Melanocyte of skin (primary cell): ENCODE data around the gene NDUFAF3. TPM values are rescaled to one million over a fixed set of nuclear protein-coding genes. Genes with fewer than 3 reads are reported as not detected.

ENCODE experiments used
- small RNA-seq, 2 donors: library from RNA; depleted of rRNA; stranded (forward); fragments of <200 nt; gene quantifications; one replicate each; pipeline ENCODE3, GENCODE V24; 2012
- total RNA-seq, 2 donors: library from RNA; depleted of rRNA; stranded (reverse); fragments of >200 nt; gene quantifications; 2 replicates each; pipeline ENCODE4 v1.2.3, GENCODE V29; 2012

NDUFAF3 gene, protein sequence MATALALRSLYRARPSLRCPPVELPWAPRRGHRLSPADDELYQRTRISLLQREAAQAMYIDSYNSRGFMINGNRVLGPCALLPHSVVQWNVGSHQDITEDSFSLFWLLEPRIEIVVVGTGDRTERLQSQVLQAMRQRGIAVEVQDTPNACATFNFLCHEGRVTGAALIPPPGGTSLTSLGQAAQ
- total RNA-seq, result 10 to 100 TPM; 60.2 to 62.9 TPM

DNA sequence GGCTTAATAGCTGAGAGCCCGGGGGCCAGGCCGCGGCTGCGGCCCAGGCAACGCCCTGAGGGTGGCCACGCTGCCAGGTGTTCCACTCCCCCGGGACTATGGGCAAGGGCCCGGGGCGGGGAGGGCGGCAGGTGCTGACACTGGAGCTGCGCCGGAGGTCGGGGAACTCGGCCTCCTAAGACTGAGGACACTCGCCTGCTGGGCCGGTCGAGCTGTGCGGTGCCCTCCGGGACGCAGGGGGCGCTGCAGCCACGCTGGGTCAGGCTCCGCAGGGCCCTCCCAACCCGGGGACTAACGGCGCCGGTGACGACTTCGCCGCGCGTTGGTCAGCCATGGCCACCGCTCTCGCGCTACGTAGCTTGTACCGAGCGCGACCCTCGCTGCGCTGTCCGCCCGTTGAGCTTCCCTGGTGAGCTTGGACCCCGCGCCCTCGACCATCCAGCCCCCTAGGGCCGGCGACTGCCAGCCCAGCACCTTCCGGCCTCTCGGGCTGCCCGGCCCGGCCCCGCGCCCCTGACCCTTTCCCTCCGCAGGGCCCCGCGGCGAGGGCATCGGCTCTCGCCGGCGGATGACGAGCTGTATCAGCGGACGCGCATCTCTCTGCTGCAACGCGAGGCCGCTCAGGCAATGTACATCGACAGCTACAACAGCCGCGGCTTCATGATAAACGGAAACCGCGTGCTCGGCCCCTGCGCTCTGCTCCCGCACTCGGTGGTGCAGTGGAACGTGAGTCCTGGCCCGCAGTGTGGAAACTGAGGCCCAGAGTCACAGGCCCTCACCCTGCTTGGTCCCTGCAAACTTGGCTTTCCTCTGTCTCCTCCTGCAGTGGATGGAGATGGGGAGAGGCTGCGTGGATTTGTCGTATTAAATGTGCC, at the start of gene NDUFAF3:
TSS of gene NDUFAF3 (plus strand) at position 309 of the 875 bp plus-strand sequence. CDS start at position 333, 24 bp downstream.

DNA sequence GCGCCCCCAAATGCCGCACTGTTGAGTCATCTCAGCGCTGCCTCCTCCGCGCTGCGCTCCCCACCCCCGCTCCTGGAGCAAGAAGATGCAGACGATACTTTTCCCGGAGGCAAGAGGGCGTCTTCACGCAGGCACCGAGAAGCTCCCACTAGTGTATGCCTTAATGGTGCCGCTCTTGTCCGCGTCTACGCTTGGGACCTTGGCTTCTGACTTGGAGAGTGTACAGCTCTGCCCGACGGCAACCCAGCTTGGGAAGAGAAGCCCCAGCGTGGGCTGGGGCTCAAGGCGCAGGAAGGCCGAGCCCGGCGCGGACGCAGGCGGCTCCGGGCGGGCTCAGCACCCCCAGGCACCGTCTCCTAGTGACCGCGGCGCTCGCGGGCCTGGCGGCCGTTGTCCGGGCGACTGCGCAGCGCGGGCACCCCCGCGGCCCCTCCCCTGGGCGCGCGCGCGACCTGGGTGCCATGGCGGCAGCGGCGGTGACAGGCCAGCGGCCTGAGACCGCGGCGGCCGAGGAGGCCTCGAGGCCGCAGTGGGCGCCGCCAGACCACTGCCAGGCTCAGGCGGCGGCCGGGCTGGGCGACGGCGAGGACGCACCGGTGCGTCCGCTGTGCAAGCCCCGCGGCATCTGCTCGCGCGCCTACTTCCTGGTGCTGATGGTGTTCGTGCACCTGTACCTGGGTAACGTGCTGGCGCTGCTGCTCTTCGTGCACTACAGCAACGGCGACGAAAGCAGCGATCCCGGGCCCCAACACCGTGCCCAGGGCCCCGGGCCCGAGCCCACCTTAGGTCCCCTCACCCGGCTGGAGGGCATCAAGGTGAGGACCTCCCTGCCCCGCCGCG, 31.9 kb upstream of the NDUFAF3 start, which contains the start of gene P4HTM:
TSS of gene P4HTM (plus strand) at position 446 of the 840 bp plus-strand sequence. CDS start at position 462, 16 bp downstream.

DNA sequence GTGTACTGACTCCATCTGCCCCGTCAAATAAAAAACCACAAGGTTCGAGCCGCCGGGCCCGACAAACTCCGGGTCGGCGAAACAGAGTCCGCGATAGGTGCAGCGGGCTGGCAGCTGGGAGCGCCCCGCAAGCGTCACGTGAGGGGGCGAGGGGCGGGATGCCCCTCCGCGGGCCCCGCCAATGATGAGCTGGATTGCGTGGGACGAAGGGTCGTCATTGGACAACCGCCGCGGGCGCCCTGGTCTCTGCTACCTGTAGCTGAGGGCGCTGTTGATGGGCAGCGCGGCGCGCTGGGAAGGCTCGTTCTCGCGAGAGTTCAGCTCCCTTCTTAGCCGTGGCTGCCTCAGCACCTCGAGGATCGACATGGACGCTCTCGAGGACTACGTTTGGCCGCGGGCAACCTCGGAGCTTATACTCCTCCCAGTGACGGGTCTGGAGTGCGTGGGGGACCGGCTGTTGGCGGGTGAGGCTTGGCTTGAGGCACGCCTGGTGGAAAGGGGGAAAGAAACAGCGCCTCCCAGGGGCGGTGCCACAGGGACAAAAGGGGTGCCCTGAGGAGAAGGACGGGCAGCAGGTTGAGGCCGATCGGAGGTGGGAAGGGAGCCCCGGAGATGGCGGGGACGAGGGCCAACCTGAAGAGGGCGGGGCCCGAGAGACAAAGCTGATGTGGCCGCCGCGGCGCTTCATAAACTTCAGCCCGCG, 14.7 kb upstream of the NDUFAF3 start, which contains the start of gene WDR6:
TSS of gene WDR6 (plus strand) at position 324 of the 703 bp plus-strand sequence. CDS start at position 365, 41 bp downstream.

DNA sequence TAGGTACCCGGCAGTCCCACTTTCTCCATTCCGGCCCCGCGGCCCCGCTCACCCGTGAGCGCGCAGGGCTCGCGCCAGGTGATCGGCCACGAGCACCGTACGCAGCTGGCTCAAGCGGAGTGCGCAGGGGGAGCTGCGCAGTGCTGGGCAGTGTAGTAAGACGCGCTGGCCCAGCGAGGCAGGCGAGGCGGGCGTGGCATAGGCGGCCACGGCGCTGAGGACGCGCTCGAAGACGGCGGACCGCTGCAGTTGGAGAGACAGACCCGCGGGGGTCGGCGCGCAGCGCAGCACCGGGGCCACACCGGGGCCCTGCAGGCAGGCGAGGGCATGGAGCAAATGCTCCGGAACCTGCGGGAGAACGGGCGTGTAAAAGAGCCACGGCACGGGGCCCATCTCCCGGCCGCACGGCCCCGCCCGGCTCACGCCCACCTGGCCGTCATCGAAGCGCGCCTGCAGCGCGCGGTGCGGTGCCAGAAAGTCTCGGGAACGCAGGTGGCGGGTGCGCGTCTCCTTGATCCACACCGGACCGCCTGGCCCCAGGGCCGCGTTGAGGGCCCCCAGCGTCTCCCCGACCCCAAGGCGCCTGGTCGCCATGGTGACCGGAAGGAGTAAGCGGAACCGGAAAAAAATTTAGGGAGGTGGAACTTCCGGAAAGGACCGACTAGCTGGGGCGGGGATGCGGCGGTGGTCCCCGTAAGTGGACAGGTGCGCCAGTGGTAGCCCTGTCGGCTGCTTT, 3.8 kb upstream of the NDUFAF3 start, which contains the start of gene DALRD3:
TSS of gene DALRD3 (minus strand) at position 610 of the 736 bp plus-strand sequence. CDS start at position 594, 16 bp downstream.

DNA sequence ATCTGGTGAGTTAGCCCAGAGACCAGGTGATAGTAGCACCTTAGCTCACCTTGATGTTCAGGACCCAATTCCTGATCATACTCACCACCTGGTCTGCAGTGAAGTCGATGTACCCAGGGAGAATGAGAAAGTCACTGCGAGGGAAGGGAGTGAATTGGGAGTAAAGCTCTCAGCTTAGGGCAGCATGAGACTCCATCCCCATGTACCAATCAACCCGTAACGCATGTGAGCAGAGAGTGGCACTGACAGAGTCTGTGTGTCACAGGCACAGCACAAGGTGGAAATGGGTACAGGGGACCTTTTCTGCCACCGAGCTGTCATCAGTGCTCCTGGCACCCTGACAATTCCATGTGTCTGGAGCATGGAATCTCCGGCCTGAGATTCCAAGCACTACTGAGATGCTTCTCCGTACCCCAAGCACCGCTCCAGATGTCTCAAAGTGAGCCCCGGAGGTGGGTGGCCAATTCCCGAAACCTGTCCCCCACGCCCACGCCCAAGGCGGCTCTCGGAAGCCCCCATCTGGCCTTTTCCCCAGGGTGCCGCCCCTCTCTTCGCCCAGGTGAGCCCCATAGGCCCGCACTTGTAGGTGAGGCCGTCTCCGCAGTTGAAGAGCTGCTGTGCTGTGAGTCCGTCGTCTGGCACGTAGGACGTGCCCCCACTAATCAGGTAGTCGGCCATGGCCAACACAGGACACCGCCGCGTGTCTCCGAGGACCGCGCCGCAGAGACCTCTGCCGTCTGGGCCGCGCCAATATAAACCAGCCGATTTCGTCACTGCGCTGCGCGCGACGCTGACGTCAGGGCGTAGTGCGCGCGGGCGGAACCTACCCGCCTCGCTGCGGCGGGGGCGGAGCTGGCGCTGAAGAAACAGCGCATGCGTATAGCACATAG, 7.0 kb downstream of the NDUFAF3 start, which contains the start of gene IMPDH2:
TSS of gene IMPDH2 (minus strand) at position 726 of the 890 bp plus-strand sequence. CDS start at position 678, 48 bp downstream.

Small RNA genes within 50 kb of the gene (small RNA-seq; reads per million reads assigned to genes)
- gene MIR191 (44,792 to 45,803 reads per million in 2 donors), gene MIR425 (2,748 to 3,218 reads per million in 2 donors)

Other genes starting within 250 kb of the NDUFAF3 start
- 10 to 100 TPM; 31.0 to 36.6 TPM for gene PRKAR2A, start 174.2 kb upstream of the NDUFAF3 start, total RNA-seq
- gene SLC25A20, start 123.2 kb upstream of the NDUFAF3 start, total RNA-seq, result 10 to 100 TPM in 1 of 2 donors, 1 to 10 TPM in 1; 9.6 to 16.0 TPM
- 10 to 100 TPM; 62.3 to 77.6 TPM for gene ARIH2, start 103.3 kb upstream of the NDUFAF3 start, total RNA-seq
- gene P4HTM, start 31.9 kb upstream of the NDUFAF3 start, total RNA-seq, result 10 to 100 TPM in 1 of 2 donors, 1 to 10 TPM in 1; 6.3 to 14.8 TPM
- gene WDR6, start 14.7 kb upstream of the NDUFAF3 start, total RNA-seq, result 10 to 100 TPM; 52.0 to 52.9 TPM
- 10 to 100 TPM; 39.6 to 41.3 TPM for gene DALRD3, start 3.5 kb upstream of the NDUFAF3 start, total RNA-seq
- gene IMPDH2, start 7.3 kb downstream of the NDUFAF3 start, total RNA-seq, result 100 to 1,000 TPM; 159 to 250 TPM
- gene QRICH1, start 72.0 kb downstream of the NDUFAF3 start, total RNA-seq, result 100 to 1,000 TPM; 117 to 144 TPM
- gene QARS1, start 82.6 kb downstream of the NDUFAF3 start, total RNA-seq, result 100 to 1,000 TPM; 192 to 261 TPM
- 10 to 100 TPM; 44.4 to 47.3 TPM for gene USP19, start 98.7 kb downstream of the NDUFAF3 start, total RNA-seq
- 100 to 1,000 TPM; 162 to 180 TPM for gene LAMB2, start 110.9 kb downstream of the NDUFAF3 start, total RNA-seq
- 10 to 100 TPM; 25.1 to 27.3 TPM for gene CCDC71, start 144.2 kb downstream of the NDUFAF3 start, total RNA-seq
- 10 to 100 TPM; 12.7 to 23.3 TPM for gene KLHDC8B, start 149.5 kb downstream of the NDUFAF3 start, total RNA-seq